ENCODE measurements around the gene DNAJA2. TPM values are rescaled to one million over a fixed set of nuclear protein-coding genes. Genes with fewer than 3 reads are reported as not detected.
"Not testable (repeated sequence)": the region's sequence is repeated elsewhere in the genome, so short reads cannot be mapped to it uniquely, and the experiment has no call there.

DNAJA2 gene
- total and polyA plus RNA-seq, 2 experiments from 2014 or later, result 62.3 to 72.8 TPM

GRCh38 chr16:47017636-47018035, 44.2 kb upstream of the DNAJA2 start:
- Histone ChIP-seq H3K36me3 (replicated peaks; ENCODE audit: insufficient read depth, low read depth) (no peaks in the 10 kb centered on the region), H2AFZ (no peak overlapping the region), H3K4me1 (ENCODE audit: insufficient read depth) (no peaks in the 10 kb centered on the region), H3K9me2 (replicated peaks; ENCODE audit: insufficient read depth) (no peaks in the 10 kb centered on the region), H3K4me3 (no peak overlapping the region), H3K79me2 (no peaks in the 10 kb centered on the region), H4K20me1 (ENCODE audit: insufficient read depth, poor library complexity, severe bottlenecking) (no peaks in the 10 kb centered on the region), H3K27ac (no peak overlapping the region), H3K4me2 (no peak overlapping the region), H3K27me3 (no peaks in the 10 kb centered on the region), H3K9me3 (ENCODE audit: low read depth) (no peaks in the 10 kb centered on the region)
- DNase-seq (ENCODE audit: low spot score), result no peak
- 91% methylated on average over 5 of the region's 5 CpGs for WGBS (ENCODE audit: low lambda C conversion rate, missing lambda C conversion rate)
- TF ChIP-seq EZH2phosphoT487 (IDR thresholded peaks at IDR 0.05; ENCODE audit: low read depth, severe bottlenecking, unreplicated experiment) (no peak), CTCF (IDR thresholded peaks at IDR 0.05; ENCODE audit: poor library complexity) (no peak), EZH2 (IDR thresholded peaks at IDR 0.05; ENCODE audit: borderline replicate concordance) (no peak)

GRCh38 chr16:47016700-47017133, 43.2 kb upstream of the DNAJA2 start:
- Histone ChIP-seq H3K9me2 (replicated peaks; ENCODE audit: insufficient read depth) (no peaks in the 10 kb centered on the region), H3K4me2 (no peak overlapping the region), H3K27ac (no peak overlapping the region), H3K4me3 (no peak overlapping the region), H3K4me1 (ENCODE audit: insufficient read depth) (no peaks in the 10 kb centered on the region), H3K36me3 (replicated peaks; ENCODE audit: insufficient read depth, low read depth) (no peaks in the 10 kb centered on the region), H3K27me3 (no peaks in the 10 kb centered on the region), H3K9me3 (ENCODE audit: low read depth) (no peaks in the 10 kb centered on the region), H2AFZ (no peak overlapping the region), H3K79me2 (no peaks in the 10 kb centered on the region), H4K20me1 (ENCODE audit: insufficient read depth, poor library complexity, severe bottlenecking) (no peaks in the 10 kb centered on the region)
- 81% methylated on average over 6 of the region's 6 CpGs for WGBS (ENCODE audit: low lambda C conversion rate, missing lambda C conversion rate)
- TF ChIP-seq EZH2 (IDR thresholded peaks at IDR 0.05; ENCODE audit: borderline replicate concordance) (no peak), EZH2phosphoT487 (IDR thresholded peaks at IDR 0.05; ENCODE audit: low read depth, severe bottlenecking, unreplicated experiment) (no peak), CTCF (IDR thresholded peaks at IDR 0.05; ENCODE audit: poor library complexity) (no peak)
- DNase-seq (ENCODE audit: low spot score), result no peak

- DNase-seq (ENCODE audit: low spot score), result no peak
- 97% methylated on average over 24 of the region's 25 CpGs for WGBS (ENCODE audit: low lambda C conversion rate, missing lambda C conversion rate)
- Histone ChIP-seq H3K9me3 (ENCODE audit: low read depth) (no peaks in the 10 kb centered on the region), H3K4me3 (no peak overlapping the region), H3K4me1 (ENCODE audit: insufficient read depth) (no peaks in the 10 kb centered on the region), H3K27ac (no peak overlapping the region), H3K79me2 (no peaks in the 10 kb centered on the region), H2AFZ (no peak overlapping the region), H4K20me1 (ENCODE audit: insufficient read depth, poor library complexity, severe bottlenecking) (no peaks in the 10 kb centered on the region), H3K4me2 (no peak overlapping the region), H3K9me2 (replicated peaks; ENCODE audit: insufficient read depth) (no peaks in the 10 kb centered on the region), H3K27me3 (no peaks in the 10 kb centered on the region), H3K36me3 (replicated peaks; ENCODE audit: insufficient read depth, low read depth) (no peaks in the 10 kb centered on the region)
- TF ChIP-seq EZH2 (IDR thresholded peaks at IDR 0.05; ENCODE audit: borderline replicate concordance) (no peak), EZH2phosphoT487 (IDR thresholded peaks at IDR 0.05; ENCODE audit: low read depth, severe bottlenecking, unreplicated experiment) (no peak), CTCF (IDR thresholded peaks at IDR 0.05; ENCODE audit: poor library complexity) (no peak)
Observed at GRCh38 chr16:47013910-47014309, 40.4 kb upstream of the DNAJA2 start.

- TF ChIP-seq EZH2 (IDR thresholded peaks at IDR 0.05; ENCODE audit: borderline replicate concordance) (no peak), EZH2phosphoT487 (IDR thresholded peaks at IDR 0.05; ENCODE audit: low read depth, severe bottlenecking, unreplicated experiment) (no peak), CTCF (IDR thresholded peaks at IDR 0.05; ENCODE audit: poor library complexity) (no peak)
- DNase-seq (ENCODE audit: low spot score), result no peak
- no peaks in the 10 kb centered on the region for H3K36me3 ChIP-seq (replicated peaks; ENCODE audit: insufficient read depth, low read depth)
- WGBS (ENCODE audit: low lambda C conversion rate, missing lambda C conversion rate), result 93% methylated on average over 4 of the region's 4 CpGs
- H3K9me2 ChIP-seq (replicated peaks; ENCODE audit: insufficient read depth), result no peaks in the 10 kb centered on the region
- H3K4me3 ChIP-seq, result no peak overlapping the region
- H3K9me3 ChIP-seq (ENCODE audit: low read depth), result no peaks in the 10 kb centered on the region
- H2AFZ ChIP-seq, result no peak overlapping the region
- no peaks in the 10 kb centered on the region for H3K27me3 ChIP-seq
- no peak overlapping the region for H3K27ac ChIP-seq
- no peaks in the 10 kb centered on the region for H4K20me1 ChIP-seq (ENCODE audit: insufficient read depth, poor library complexity, severe bottlenecking)
- no peak overlapping the region for H3K4me2 ChIP-seq
- H3K4me1 ChIP-seq (ENCODE audit: insufficient read depth), result no peaks in the 10 kb centered on the region
- H3K79me2 ChIP-seq, result no peaks in the 10 kb centered on the region
Observed at GRCh38 chr16:47013172-47013571, 39.7 kb upstream of the DNAJA2 start.

GRCh38 chr16:47010812-47011211, 37.3 kb upstream of the DNAJA2 start:
- H3K9me3 ChIP-seq (ENCODE audit: low read depth); H3K4me3 ChIP-seq; H2AFZ ChIP-seq: not testable (repeated sequence)

More at GRCh38 chr16:47010812-47011211, 37.3 kb upstream of the DNAJA2 start:
- WGBS (ENCODE audit: low lambda C conversion rate, missing lambda C conversion rate), result 84% methylated on average over 2 of the region's 2 CpGs
- not testable (repeated sequence) for H3K27me3 ChIP-seq; H3K4me2 ChIP-seq; H4K20me1 ChIP-seq (ENCODE audit: insufficient read depth, poor library complexity, severe bottlenecking); H3K9me2 ChIP-seq (replicated peaks; ENCODE audit: insufficient read depth); H3K4me1 ChIP-seq (ENCODE audit: insufficient read depth); DNase-seq (ENCODE audit: low spot score); H3K36me3 ChIP-seq (replicated peaks; ENCODE audit: insufficient read depth, low read depth); H3K27ac ChIP-seq; H3K79me2 ChIP-seq
